Liver (tissue), 9 donors: ENCODE data around the gene TMEM86B. TPM values are rescaled to one million over a fixed set of nuclear protein-coding genes. Genes with fewer than 3 reads are reported as not detected.

Source experiments
- DNase-seq: peaks from one replicate; pipeline ENCODE4 v3.0.0-alpha.2; 2017; ENCODE audit warnings: low spot score
- H3K27ac ChIP-seq, 2 donors: one replicate each; pipeline ENCODE4 v1.7.0; 2013; ENCODE audit warnings: inconsistent platforms in 2 of 2, low read length in 2 of 2, control low read depth in 1 of 2, low read depth in 1 of 2, mild to moderate bottlenecking in 1 of 2
- H3K27me3 ChIP-seq, 4 donors: one replicate each; pipeline versions ENCODE4 v1.6.1 to v1.7.0; 2013; ENCODE audit warnings: low read length in 3 of 4, inconsistent platforms in 1 of 4, mild to moderate bottlenecking in 1 of 4, moderate library complexity in 1 of 4; ENCODE audit not compliant: control insufficient read depth in 4 of 4, insufficient read depth in 4 of 4
- H3K36me3 ChIP-seq, 4 donors: one replicate each; pipeline versions ENCODE4 v1.6.1 to v1.7.0; 2013; ENCODE audit warnings: low read length in 3 of 4, mild to moderate bottlenecking in 3 of 4, low read depth in 1 of 4, moderate library complexity in 1 of 4; ENCODE audit not compliant: control insufficient read depth in 4 of 4, insufficient read depth in 3 of 4
- H3K4me1 ChIP-seq, 4 donors: one replicate each; pipeline versions ENCODE4 v1.6.1 to v1.7.0; 2013; ENCODE audit warnings: low read length in 3 of 4, mild to moderate bottlenecking in 3 of 4, moderate library complexity in 1 of 4; ENCODE audit not compliant: control insufficient read depth in 4 of 4, insufficient read depth in 4 of 4
- H3K4me3 ChIP-seq, 3 donors: one replicate each; pipeline versions ENCODE4 v1.6.1 to v1.7.0; 2013; ENCODE audit warnings: low read length in 3 of 3, control low read depth in 1 of 3, low read depth in 1 of 3, mild to moderate bottlenecking in 1 of 3
- H3K9ac ChIP-seq, 2 donors: one replicate each; pipeline ENCODE4 v1.7.0; 2013; ENCODE audit warnings: low read length in 2 of 2, mild to moderate bottlenecking in 2 of 2, moderate library complexity in 2 of 2, control low read depth in 1 of 2, low read depth in 1 of 2
- H3K9me3 ChIP-seq, 4 donors: one replicate each; pipeline versions ENCODE4 v1.6.1 to v1.7.0; 2013; ENCODE audit warnings: low read length in 3 of 4; ENCODE audit not compliant: control insufficient read depth in 4 of 4
- ATF3 ChIP-seq: IDR thresholded peaks from 2 replicates; pipeline ENCODE4 v1.6.1; 2016; ENCODE audit warnings: antibody characterized with exemption
- CTCF ChIP-seq: fragments of 150-350 bp; IDR thresholded peaks from 2 replicates; pipeline ENCODE4 v1.5.1; 2017; ENCODE audit warnings: improper control_type of control experiment, low read depth, low read length; ENCODE audit not compliant: missing input control
- EGR1 ChIP-seq, 2 donors: IDR thresholded peaks; 2 replicates each; pipeline ENCODE4 v1.6.1; 2016 to 2018; ENCODE audit warnings: antibody characterized with exemption in 2 of 2, low read depth in 2 of 2
- FOXA1 ChIP-seq: IDR thresholded peaks from 2 replicates; pipeline ENCODE4 v1.6.1; 2016; ENCODE audit warnings: antibody characterized with exemption
- FOXA2 ChIP-seq: IDR thresholded peaks from 2 replicates; pipeline ENCODE4 v1.6.1; 2016; ENCODE audit warnings: antibody characterized with exemption
- GABPA ChIP-seq, 2 donors: IDR thresholded peaks in 1 of 2; conservative IDR thresholded peaks in 1 of 2; 2 replicates each; pipeline ENCODE4 v1.6.1; 2016; ENCODE audit warnings: antibody characterized with exemption in 2 of 2, mild to moderate bottlenecking in 1 of 2, moderate library complexity in 1 of 2
- HNF4A ChIP-seq, 2 donors: conservative IDR thresholded peaks; 2 replicates each; pipeline ENCODE4 v1.6.1; 2016; ENCODE audit warnings: antibody characterized with exemption in 2 of 2, mild to moderate bottlenecking in 2 of 2
- HNF4G ChIP-seq: IDR thresholded peaks from 2 replicates; pipeline ENCODE4 v1.6.1; 2016; ENCODE audit warnings: antibody characterized with exemption
- JUND ChIP-seq, 2 donors: IDR thresholded peaks; 2 replicates each; pipeline ENCODE4 v1.6.1; 2016; ENCODE audit warnings: antibody characterized with exemption in 2 of 2
- MAX ChIP-seq: IDR thresholded peaks from 2 replicates; pipeline ENCODE4 v1.6.1; 2016; ENCODE audit warnings: antibody characterized with exemption
- NR2F2 ChIP-seq: IDR thresholded peaks from 2 replicates; pipeline ENCODE4 v1.6.1; 2016; ENCODE audit warnings: antibody characterized with exemption
- RAD21 ChIP-seq, 2 donors: IDR thresholded peaks; 2 replicates each; pipeline ENCODE4 v1.6.1; 2016; ENCODE audit warnings: antibody characterized with exemption in 2 of 2, mild to moderate bottlenecking in 2 of 2
- REST ChIP-seq: IDR thresholded peaks from 2 replicates; pipeline ENCODE4 v1.6.1; 2016; ENCODE audit warnings: antibody characterized with exemption, mild to moderate bottlenecking
- RXRA ChIP-seq, 2 donors: IDR thresholded peaks; 2 replicates each; pipeline ENCODE4 v1.6.1; 2017 to 2018; ENCODE audit warnings: antibody characterized with exemption in 2 of 2, mild to moderate bottlenecking in 1 of 2
- SP1 ChIP-seq: IDR thresholded peaks from 2 replicates; pipeline ENCODE4 v1.6.1; 2018; ENCODE audit warnings: antibody characterized with exemption, mild to moderate bottlenecking
- TAF1 ChIP-seq: conservative IDR thresholded peaks from 2 replicates; pipeline ENCODE4 v1.6.1; 2016; ENCODE audit warnings: antibody characterized with exemption, mild to moderate bottlenecking
- YY1 ChIP-seq: IDR thresholded peaks from 2 replicates; pipeline ENCODE4 v1.6.1; 2016; ENCODE audit warnings: antibody characterized with exemption, mild to moderate bottlenecking
- WGBS: extraction: QIAGEN DNeasy Blood & Tissue Kit; methylation state at CpG from one replicate; pipeline ENCODE4 v1.1.7; 2013; 5-methylcytosine and 5-hydroxymethylcytosine counted together
- polyA plus RNA-seq, 2 donors: library from polyadenylated mRNA; stranded (reverse) in 1 of 2; unstranded in 1 of 2; fragments of 200-250 nt in 1 of 2; fragments of >200 nt in 1 of 2; fragmentation: Nextera tagmentation in 1 of 2; extraction: Ambion mirVana in 1 of 2; gene quantifications; one replicate each; pipeline versions ENCODE4 v1.2.1 to v1.2.3, GENCODE V29; 2013 to 2015
- total RNA-seq, 2 donors: library from RNA; depleted of rRNA; stranded (reverse); fragments of >200 nt; gene quantifications; one replicate each; pipeline ENCODE4 v1.2.3, GENCODE V29; 2014
- donor health status: healthy.
- donor health status: healthy.
- donor health status: healthy.
- donor health status: healthy.
- donor health status: healthy.

TMEM86B gene
- total and polyA plus RNA-seq, 4 donors, result 4.8 to 20.1 (median 16.6) TPM

GRCh38 chr19:55230780-55231179 lies 2.2 kb upstream of the TMEM86B start:
- H3K27ac ChIP-seq, result no peak overlapping the region
- H3K4me1 ChIP-seq, result peaks cover 5 to 29% (median 23%) of the 10 kb centered on the region in 4 donors
- no peaks in the 10 kb centered on the region for H3K9me3 ChIP-seq
- no peak overlapping the region for H3K4me3 ChIP-seq
- no peak for TF ChIP-seq FOXA1
- no peak for TF ChIP-seq MAX
- TF ChIP-seq RAD21 (IDR thresholded peaks at IDR 0.05), result no peak
- TF ChIP-seq GABPA (IDR thresholded peaks at IDR 0.05 in 1 of 2, conservative IDR thresholded peaks at IDR 0.05 in 1 of 2), result no peak
- TF ChIP-seq TAF1, result no peak
- TF ChIP-seq REST, result no peak
- no peak for TF ChIP-seq RXRA (IDR thresholded peaks at IDR 0.05)
- no peak for TF ChIP-seq ATF3
- TF ChIP-seq JUND (IDR thresholded peaks at IDR 0.05), result no peak
- TF ChIP-seq HNF4A (conservative IDR thresholded peaks at IDR 0.05), result no peak
- no peak for TF ChIP-seq HNF4G
- no peak for TF ChIP-seq FOXA2
- TF ChIP-seq NR2F2, result no peak
- TF ChIP-seq YY1, result no peak
- TF ChIP-seq CTCF, result no peak
- no peak for TF ChIP-seq SP1
- no peak overlapping the region for H3K9ac ChIP-seq
- no peaks in the 10 kb centered on the region for H3K27me3 ChIP-seq
- WGBS, result 90% methylated on average over 12 of the region's 13 CpGs
- H3K36me3 ChIP-seq, result peaks cover 8 to 43% (median 21%) of the 10 kb centered on the region in 4 donors
- DNase-seq, result no peak

- WGBS, result 82% methylated on average over 13 of the region's 13 CpGs
- H3K36me3 ChIP-seq, result peaks cover 8 to 43% (median 21%) of the 10 kb centered on the region in 4 donors
These were observed 1.8 kb upstream of the TMEM86B start for GRCh38 chr19:55230329-55230728.

More at GRCh38 chr19:55230329-55230728, 1.8 kb upstream of the TMEM86B start:
- H3K9ac ChIP-seq, result no peak overlapping the region
- DNase-seq, result no peak
- H3K4me1 ChIP-seq, result peaks cover 5 to 29% (median 23%) of the 10 kb centered on the region in 4 donors
- H3K9me3 ChIP-seq, result no peaks in the 10 kb centered on the region
- TF ChIP-seq FOXA1 (no peak), EGR1 (IDR thresholded peaks at IDR 0.05; ENCODE audit: low read depth in 2 of 2) (no peak), RAD21 (IDR thresholded peaks at IDR 0.05) (no peak), NR2F2 (no peak), FOXA2 (no peak), ATF3 (no peak), CTCF (no peak), JUND (IDR thresholded peaks at IDR 0.05) (no peak)
- no peaks in the 10 kb centered on the region for H3K27me3 ChIP-seq
- no peak overlapping the region for H3K27ac ChIP-seq
- H3K4me3 ChIP-seq, result no peak overlapping the region
